RWPE2 (cell line): ENCODE data around the gene IQGAP3.
A peak's percentile ranks its signal among the peaks of the same experiment; 100 is the strongest.

Experiments used
- ATAC-seq: fragments of 200-7000 bp; cut with Tn5 transposase; 3 replicates; pipeline ENCODE4 v1.9.1; 2021; ENCODE audit warnings: low read depth
- DNase-seq: peaks from one replicate; pipeline ENCODE4 v3.0.0-alpha.2; 2020; ENCODE audit warnings: low spot score
- H3K27ac ChIP-seq: fragments of 450-650 bp; 2 replicates; pipeline ENCODE4 v1.5.1; 2017; ENCODE audit warnings: mild to moderate bottlenecking; ENCODE audit not compliant: poor library complexity, severe bottlenecking
- H3K27me3 ChIP-seq: fragments of 250-450 bp; sonication (Bioruptor Pico); 2 replicates; pipeline ENCODE4 v1.5.1; 2021; ENCODE audit warnings: mild to moderate bottlenecking, moderate library complexity; ENCODE audit not compliant: insufficient read depth, poor library complexity, severe bottlenecking
- H3K36me3 ChIP-seq: fragments of 250-450 bp; sonication (Bioruptor Pico); 2 replicates; pipeline ENCODE4 v1.5.1; 2020; ENCODE audit warnings: low read depth, mild to moderate bottlenecking, moderate library complexity
- H3K4me1 ChIP-seq: fragments of 250-450 bp; sonication (Bioruptor Pico); 2 replicates; pipeline ENCODE4 v1.5.1; 2021; ENCODE audit warnings: mild to moderate bottlenecking, moderate library complexity; ENCODE audit not compliant: insufficient read depth, poor library complexity, severe bottlenecking
- H3K4me3 ChIP-seq: fragments of 250-450 bp; sonication (Bioruptor Pico); 2 replicates; pipeline ENCODE4 v1.5.1; 2021; ENCODE audit warnings: mild to moderate bottlenecking, moderate library complexity; ENCODE audit not compliant: severe bottlenecking
- H3K9me3 ChIP-seq: fragments of 250-450 bp; sonication (Bioruptor Pico); 2 replicates; pipeline ENCODE4 v1.5.1; 2021; ENCODE audit warnings: mild to moderate bottlenecking, moderate library complexity; ENCODE audit not compliant: severe bottlenecking
- TF ChIP-seq, protein P1 (sequence below): fragments of 450-650 bp; IDR thresholded peaks from one replicate; pipeline ENCODE4 v1.5.1; 2017; ENCODE audit warnings: mild to moderate bottlenecking, moderate library complexity; ENCODE audit not compliant: poor library complexity, severe bottlenecking

IQGAP3 gene

GRCh38 chr1:156502894-156503697, 69.3 kb downstream of the IQGAP3 start:
- Histone ChIP-seq H3K27ac (peak overlapping the region; percentile 96), H3K4me1 (peaks cover 43% of the 10 kb centered on the region)
- peak; percentile 89 for DNase-seq

DNA sequence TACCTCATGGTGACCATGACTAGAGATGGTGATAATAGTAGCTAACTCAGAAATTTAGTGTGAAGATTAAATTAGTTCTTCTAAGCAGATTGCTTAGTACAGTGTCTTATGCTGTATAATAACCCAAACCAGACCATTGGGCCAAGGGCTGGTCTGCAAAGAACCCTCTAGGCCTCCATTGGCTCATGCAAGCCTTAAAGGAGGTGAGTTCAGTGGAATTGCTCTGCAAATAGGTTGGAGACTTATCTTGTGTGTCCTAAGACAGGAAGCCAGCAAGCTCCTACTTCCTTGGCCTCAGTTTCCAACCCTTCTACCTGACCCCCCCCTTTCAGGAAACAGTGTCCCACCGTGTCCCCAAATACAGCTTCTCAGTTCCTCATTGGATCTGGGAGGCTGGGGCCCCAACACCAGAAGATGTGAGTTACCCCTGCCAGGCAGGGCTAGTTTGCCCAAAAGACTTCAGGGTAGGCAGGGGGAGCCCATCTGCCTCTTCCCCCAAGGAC, 69.9 kb downstream of the IQGAP3 start:
- H3K4me1 ChIP-seq, result peaks cover 45% of the 10 kb centered on the region
- 0 out of 2 replicates have a peak, but pooled peaks cover 3% of the 10 kb centered on the region for H3K36me3 ChIP-seq
- H3K27ac ChIP-seq, result peak overlapping the region; percentile 96
- peak overlapping the region; percentile 25 for H3K4me3 ChIP-seq
- ATAC-seq (no peak), DNase-seq (no peak)
- H3K9me3 ChIP-seq, result no peaks in the 10 kb centered on the region
- TF ChIP-seq, protein P1, sequence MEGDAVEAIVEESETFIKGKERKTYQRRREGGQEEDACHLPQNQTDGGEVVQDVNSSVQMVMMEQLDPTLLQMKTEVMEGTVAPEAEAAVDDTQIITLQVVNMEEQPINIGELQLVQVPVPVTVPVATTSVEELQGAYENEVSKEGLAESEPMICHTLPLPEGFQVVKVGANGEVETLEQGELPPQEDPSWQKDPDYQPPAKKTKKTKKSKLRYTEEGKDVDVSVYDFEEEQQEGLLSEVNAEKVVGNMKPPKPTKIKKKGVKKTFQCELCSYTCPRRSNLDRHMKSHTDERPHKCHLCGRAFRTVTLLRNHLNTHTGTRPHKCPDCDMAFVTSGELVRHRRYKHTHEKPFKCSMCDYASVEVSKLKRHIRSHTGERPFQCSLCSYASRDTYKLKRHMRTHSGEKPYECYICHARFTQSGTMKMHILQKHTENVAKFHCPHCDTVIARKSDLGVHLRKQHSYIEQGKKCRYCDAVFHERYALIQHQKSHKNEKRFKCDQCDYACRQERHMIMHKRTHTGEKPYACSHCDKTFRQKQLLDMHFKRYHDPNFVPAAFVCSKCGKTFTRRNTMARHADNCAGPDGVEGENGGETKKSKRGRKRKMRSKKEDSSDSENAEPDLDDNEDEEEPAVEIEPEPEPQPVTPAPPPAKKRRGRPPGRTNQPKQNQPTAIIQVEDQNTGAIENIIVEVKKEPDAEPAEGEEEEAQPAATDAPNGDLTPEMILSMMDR, result no peak
- H3K27me3 ChIP-seq, result no peaks in the 10 kb centered on the region

More at GRCh38 chr1:156502894-156503697, 69.3 kb downstream of the IQGAP3 start:
- TF ChIP-seq, protein P1, result no peak
- H3K36me3 ChIP-seq, result no peaks in the 10 kb centered on the region
- H3K4me3 ChIP-seq, result peak overlapping the region; percentile 25
- H3K27me3 ChIP-seq, result no peaks in the 10 kb centered on the region
- no peaks in the 10 kb centered on the region for H3K9me3 ChIP-seq
- peak; percentile 60 for ATAC-seq

GRCh38 chr1:156500793-156501506, 71.4 kb downstream of the IQGAP3 start:
- 0 out of 2 replicates have a peak, but pooled peaks cover 7% of the 10 kb centered on the region for H3K36me3 ChIP-seq
- peaks cover 56% of the 10 kb centered on the region for H3K4me1 ChIP-seq
- TF ChIP-seq, protein P1, result peak; percentile 73
- peak overlapping the region; percentile 98 for H3K4me3 ChIP-seq
- ATAC-seq (peak; percentile 64), DNase-seq (peak; percentile 89)
- peak overlapping the region; percentile 96 for H3K27ac ChIP-seq
- no peaks in the 10 kb centered on the region for H3K9me3 ChIP-seq
- no peaks in the 10 kb centered on the region for H3K27me3 ChIP-seq

GRCh38 chr1:156500543-156500792, 71.9 kb downstream of the IQGAP3 start, which contains the start of gene MEF2D:
MEF2D (minus strand) TSS chr1:156500775; CDS start chr1:156483292, 17,483 bp downstream.
- Histone ChIP-seq H3K27me3 (no peaks in the 10 kb centered on the region), H3K36me3 (0 out of 2 replicates have a peak, but pooled peaks cover 7% of the 10 kb centered on the region), H3K4me3 (peak within 1 kb of the TSS; percentile 98), H3K9me3 (no peaks in the 10 kb centered on the region), H3K27ac (peak within 1 kb of the TSS; percentile 96), H3K4me1 (peaks cover 52% of the 10 kb centered on the region)
- DNase-seq (no peak), ATAC-seq (no peak)
- TF ChIP-seq, protein P1, result no peak
